Hematopoietic multipotent progenitor cell treated with erythropoietin and hydrocortisone succinate and interleukin-3 and kit ligand, for 15 days (in vitro differentiated cells): Measurements from ENCODE around the gene SCO2.

ENCODE experiments used
- DNase-seq: peaks from one replicate; pipeline ENCODE4 v3.0.0-alpha.2; 2015; ENCODE audit warnings: low spot score

The SCO2 gene

DNA sequence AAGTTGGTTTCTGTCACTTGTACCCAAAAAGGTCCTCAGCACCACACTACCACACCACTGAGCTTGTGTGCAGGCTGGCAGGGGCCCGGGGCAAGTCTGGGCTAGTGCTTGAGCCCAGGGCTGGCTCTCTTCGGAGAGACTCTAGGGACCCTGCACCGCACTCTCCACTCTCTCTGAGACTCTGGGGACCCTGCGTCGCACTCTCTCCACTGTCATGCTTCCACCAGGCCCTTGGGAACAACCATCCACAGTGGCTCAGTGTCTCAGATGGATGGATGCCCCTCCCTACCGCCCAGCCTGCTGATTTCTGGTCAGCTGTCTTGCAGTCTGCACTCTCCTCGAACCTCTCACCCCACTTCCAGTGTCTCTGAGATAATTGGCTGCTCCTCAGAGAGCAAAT is 48.5 kb downstream of the SCO2 start:
- DNase-seq = no peak

DNA sequence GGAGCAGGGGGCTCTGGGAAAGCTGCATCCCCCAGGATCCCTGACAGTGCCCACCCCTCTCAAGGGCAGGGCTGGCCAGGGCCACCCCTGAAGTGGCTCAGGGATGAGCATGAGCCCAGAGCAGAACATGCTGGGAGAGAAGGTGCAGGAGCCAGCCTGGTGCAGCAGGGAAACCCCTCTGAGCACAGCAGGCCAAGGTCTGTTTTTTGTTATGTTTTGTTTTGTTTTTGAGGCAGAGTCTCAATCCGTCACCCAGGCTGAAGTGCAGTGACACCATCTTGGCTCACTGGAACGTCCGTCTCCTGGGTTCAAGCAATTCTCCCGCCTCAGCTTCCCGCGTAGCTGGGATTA is 49.8 kb downstream of the SCO2 start:
- DNase-seq = no peak

DNA sequence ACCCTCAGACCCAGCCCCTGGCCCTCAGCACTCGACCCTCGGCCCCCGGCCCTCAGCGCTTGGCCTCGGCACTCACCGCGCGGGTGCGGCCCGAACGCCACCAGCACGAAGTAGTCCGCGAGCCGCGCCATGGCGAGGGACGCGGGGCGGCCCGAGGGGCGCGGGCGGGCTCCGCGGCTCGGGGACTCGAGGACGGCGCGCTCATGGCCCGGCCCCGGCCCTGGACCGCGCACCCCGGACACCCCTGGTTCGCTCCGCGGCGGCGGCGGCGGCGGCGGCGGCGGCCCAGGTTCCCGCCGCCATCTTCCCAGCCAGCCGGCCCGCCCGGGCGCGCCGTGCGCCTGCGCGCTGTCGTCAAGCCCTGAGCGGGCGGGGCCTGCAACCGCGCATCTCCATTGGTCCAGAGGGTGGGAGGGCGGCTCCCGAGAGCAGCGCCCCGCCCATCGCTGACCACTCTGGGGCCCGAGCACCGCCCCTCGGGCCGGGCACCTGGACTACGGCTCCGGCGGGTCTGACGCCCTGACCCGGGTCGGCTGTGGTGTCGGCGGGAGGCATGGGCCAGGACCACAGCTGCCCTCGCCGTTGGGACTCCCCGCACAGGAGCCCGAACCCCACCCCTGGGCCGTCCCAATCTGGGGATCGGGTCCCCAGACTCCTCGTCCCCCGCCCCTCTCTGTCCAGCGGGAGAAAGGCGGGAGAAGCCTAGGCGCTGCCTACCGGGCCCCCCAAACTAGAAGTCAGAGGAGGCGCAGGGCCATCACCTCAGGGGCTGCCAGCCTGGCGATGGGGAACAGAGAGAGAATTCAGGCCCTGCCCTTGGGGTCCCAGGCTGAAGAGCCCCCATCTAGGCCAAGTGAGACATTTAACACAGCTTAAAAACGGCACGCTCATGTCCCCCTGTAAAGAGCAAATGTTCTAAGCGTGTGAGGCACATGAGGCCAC is 50.4 kb downstream of the SCO2 start, which contains the start of gene SBF1:
Gene SBF1, minus strand, starts transcription at position 326 of the 942 bp plus-strand sequence. Its CDS starts 195 bp downstream, at position 131.
- peak; percentile 91 for DNase-seq

DNA sequence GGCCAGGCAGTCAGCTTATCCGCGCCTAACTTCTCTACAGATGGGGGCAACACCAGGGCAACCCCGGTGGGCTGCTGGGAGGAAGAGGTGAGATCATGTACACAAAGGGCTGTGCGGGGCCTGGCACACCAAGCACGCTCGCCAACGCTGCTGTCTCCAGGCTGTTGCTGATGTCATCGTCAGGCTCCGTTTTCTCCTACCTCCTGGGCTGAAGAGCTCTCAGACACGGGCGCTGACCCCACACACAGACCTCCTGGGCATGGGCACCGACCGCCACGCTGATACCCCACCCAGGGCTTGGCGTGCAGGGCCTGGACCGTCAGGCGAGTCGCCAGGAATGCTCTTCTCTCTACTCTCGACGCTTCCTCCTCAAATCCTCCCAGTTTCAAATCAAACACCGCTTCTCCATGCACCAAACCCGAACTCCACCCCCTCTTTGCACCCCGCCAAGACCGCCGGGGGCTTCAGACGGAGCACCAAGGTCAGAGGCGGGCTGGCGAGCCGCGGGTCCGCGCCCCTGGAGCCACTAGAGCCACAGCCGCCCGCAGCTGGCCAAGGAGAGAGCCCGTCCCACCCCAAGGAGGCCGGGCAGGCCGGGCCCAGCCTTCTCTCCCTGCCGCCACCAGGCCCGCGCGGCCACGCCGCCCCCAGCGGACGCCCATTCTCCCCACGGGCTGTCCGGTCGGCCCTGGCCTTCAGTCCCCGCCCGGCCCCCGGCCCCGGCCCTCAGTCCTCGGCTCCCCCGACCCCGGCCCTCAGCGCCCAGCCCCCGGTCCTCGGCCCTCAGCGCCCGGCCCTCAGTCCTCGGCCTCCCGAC is 51.3 kb downstream of the SCO2 start:
- DNase-seq = no peak
